Measurements from ENCODE around the gene FIZ1. TPM values are rescaled to one million over a fixed set of nuclear protein-coding genes. Genes with fewer than 3 reads are reported as not detected.

Gene FIZ1
- polyA plus RNA-seq, 2 donors = 7.2 to 10.9 TPM

- H3K9me3 ChIP-seq (ENCODE audit: control insufficient read depth in 2 of 2, insufficient read depth in 1 of 2, low read depth in 1 of 2, low read length in 1 of 2) = no peaks in the 10 kb centered on the region
- no peak overlapping the region for H3K4me3 ChIP-seq (ENCODE audit: low read depth in 1 of 2, low read length in 2 of 2)
- H3K27ac ChIP-seq (ENCODE audit: low read depth in 2 of 2, low read length in 1 of 2) = peak overlapping the region in 1 of 2 donors; percentile 2
- peaks cover 0 to 4% of the 10 kb centered on the region in 2 donors for H3K27me3 ChIP-seq (ENCODE audit: control insufficient read depth in 1 of 2, insufficient read depth in 2 of 2, low read length in 2 of 2)
- H3K4me1 ChIP-seq (ENCODE audit: control insufficient read depth in 2 of 2, insufficient read depth in 2 of 2, low read length in 1 of 2) = peaks cover 5 to 8% of the 10 kb centered on the region in 2 donors
- H3K36me3 ChIP-seq (ENCODE audit: control insufficient read depth in 2 of 2, insufficient read depth in 2 of 2, low read length in 1 of 2) = no peaks in the 10 kb centered on the region
- WGBS, 2 donors = 23 to 24% methylated on average over 34 to 36 of the region's 36 CpGs
These were observed 49.6 kb downstream of the FIZ1 start for GRCh38 chr19:55549500-55550320.

- Histone ChIP-seq H3K4me3 (ENCODE audit: low read depth in 1 of 2, low read length in 2 of 2) (no peak overlapping the region), H3K4me1 (ENCODE audit: control insufficient read depth in 2 of 2, insufficient read depth in 2 of 2, low read length in 1 of 2) (peaks cover 5 to 8% of the 10 kb centered on the region in 2 donors), H3K27me3 (ENCODE audit: control insufficient read depth in 1 of 2, insufficient read depth in 2 of 2, low read length in 2 of 2) (peaks cover 0 to 4% of the 10 kb centered on the region in 2 donors), H3K36me3 (ENCODE audit: control insufficient read depth in 2 of 2, insufficient read depth in 2 of 2, low read length in 1 of 2) (no peaks in the 10 kb centered on the region), H3K27ac (ENCODE audit: low read depth in 2 of 2, low read length in 1 of 2) (peak overlapping the region; percentile 63 to 65), H3K9me3 (ENCODE audit: control insufficient read depth in 2 of 2, insufficient read depth in 1 of 2, low read depth in 1 of 2, low read length in 1 of 2) (no peaks in the 10 kb centered on the region)
- WGBS, 2 donors = 26 to 32% methylated on average over 17 of the region's 17 CpGs
These were observed 52.3 kb downstream of the FIZ1 start for GRCh38 chr19:55546822-55547614.

- Histone ChIP-seq H3K4me3 (ENCODE audit: low read depth in 1 of 2, low read length in 2 of 2) (no peak overlapping the region), H3K27me3 (ENCODE audit: control insufficient read depth in 1 of 2, insufficient read depth in 2 of 2, low read length in 2 of 2) (peaks cover 0 to 4% of the 10 kb centered on the region in 2 donors), H3K4me1 (ENCODE audit: control insufficient read depth in 2 of 2, insufficient read depth in 2 of 2, low read length in 1 of 2) (peaks cover 5 to 8% of the 10 kb centered on the region in 2 donors), H3K9me3 (ENCODE audit: control insufficient read depth in 2 of 2, insufficient read depth in 1 of 2, low read depth in 1 of 2, low read length in 1 of 2) (no peaks in the 10 kb centered on the region), H3K36me3 (ENCODE audit: control insufficient read depth in 2 of 2, insufficient read depth in 2 of 2, low read length in 1 of 2) (no peaks in the 10 kb centered on the region), H3K27ac (ENCODE audit: low read depth in 2 of 2, low read length in 1 of 2) (no peak overlapping the region)
- WGBS, 2 donors = 52 to 64% methylated on average over 11 of the region's 11 CpGs
These were observed 53.3 kb downstream of the FIZ1 start for GRCh38 chr19:55546011-55546410.

- H3K9me3 ChIP-seq (ENCODE audit: control insufficient read depth in 2 of 2, insufficient read depth in 1 of 2, low read depth in 1 of 2, low read length in 1 of 2) = no peaks in the 10 kb centered on the region
- H3K36me3 ChIP-seq (ENCODE audit: control insufficient read depth in 2 of 2, insufficient read depth in 2 of 2, low read length in 1 of 2) = no peaks in the 10 kb centered on the region
- H3K4me1 ChIP-seq (ENCODE audit: control insufficient read depth in 2 of 2, insufficient read depth in 2 of 2, low read length in 1 of 2) = peaks cover 5 to 8% of the 10 kb centered on the region in 2 donors
- no peak within 1 kb of the TSS for H3K4me3 ChIP-seq (ENCODE audit: low read depth in 1 of 2, low read length in 2 of 2)
- 81 to 85% methylated on average over 10 of the region's 10 CpGs for WGBS, 2 donors
- H3K27ac ChIP-seq (ENCODE audit: low read depth in 2 of 2, low read length in 1 of 2) = no peak within 1 kb of the TSS
- H3K27me3 ChIP-seq (ENCODE audit: control insufficient read depth in 1 of 2, insufficient read depth in 2 of 2, low read length in 2 of 2) = peaks cover 0 to 4% of the 10 kb centered on the region in 2 donors
These were observed 53.9 kb downstream of the FIZ1 start, which contains the start of gene SBK3 for GRCh38 chr19:55545443-55545842. Gene SBK3 (minus strand): TSS chr19:55545543. CDS start chr19:55545543, 0 bp downstream.

GRCh38 chr19:55544776-55545439, 54.4 kb downstream of the FIZ1 start:
- Histone ChIP-seq H3K27ac (ENCODE audit: low read depth in 2 of 2, low read length in 1 of 2) (no peak overlapping the region), H3K36me3 (ENCODE audit: control insufficient read depth in 2 of 2, insufficient read depth in 2 of 2, low read length in 1 of 2) (no peaks in the 10 kb centered on the region), H3K9me3 (ENCODE audit: control insufficient read depth in 2 of 2, insufficient read depth in 1 of 2, low read depth in 1 of 2, low read length in 1 of 2) (no peaks in the 10 kb centered on the region), H3K4me1 (ENCODE audit: control insufficient read depth in 2 of 2, insufficient read depth in 2 of 2, low read length in 1 of 2) (peaks cover 5 to 6% of the 10 kb centered on the region in 2 donors), H3K4me3 (ENCODE audit: low read depth in 1 of 2, low read length in 2 of 2) (no peak overlapping the region), H3K27me3 (ENCODE audit: control insufficient read depth in 1 of 2, insufficient read depth in 2 of 2, low read length in 2 of 2) (peaks cover 0 to 1% of the 10 kb centered on the region in 2 donors)
- 63 to 71% methylated on average over 22 to 23 of the region's 23 CpGs for WGBS, 2 donors

- H3K4me3 ChIP-seq (ENCODE audit: low read depth in 1 of 2, low read length in 2 of 2) = no peak overlapping the region
- H3K27me3 ChIP-seq (ENCODE audit: control insufficient read depth in 1 of 2, insufficient read depth in 2 of 2, low read length in 2 of 2) = no peaks in the 10 kb centered on the region
- 82% methylated on average over 15 of the region's 15 CpGs for WGBS, 2 donors
- H3K9me3 ChIP-seq (ENCODE audit: control insufficient read depth in 2 of 2, insufficient read depth in 1 of 2, low read depth in 1 of 2, low read length in 1 of 2) = no peaks in the 10 kb centered on the region
- H3K4me1 ChIP-seq (ENCODE audit: control insufficient read depth in 2 of 2, insufficient read depth in 2 of 2, low read length in 1 of 2) = peaks cover 5% of the 10 kb centered on the region in 2 donors
- H3K36me3 ChIP-seq (ENCODE audit: control insufficient read depth in 2 of 2, insufficient read depth in 2 of 2, low read length in 1 of 2) = no peaks in the 10 kb centered on the region
- H3K27ac ChIP-seq (ENCODE audit: low read depth in 2 of 2, low read length in 1 of 2) = no peak overlapping the region
These were observed 55.3 kb downstream of the FIZ1 start for GRCh38 chr19:55544014-55544413.

- Histone ChIP-seq H3K27me3 (ENCODE audit: control insufficient read depth in 1 of 2, insufficient read depth in 2 of 2, low read length in 2 of 2) (no peaks in the 10 kb centered on the region), H3K27ac (ENCODE audit: low read depth in 2 of 2, low read length in 1 of 2) (no peak overlapping the region), H3K36me3 (ENCODE audit: control insufficient read depth in 2 of 2, insufficient read depth in 2 of 2, low read length in 1 of 2) (no peaks in the 10 kb centered on the region), H3K4me3 (ENCODE audit: low read depth in 1 of 2, low read length in 2 of 2) (no peak overlapping the region), H3K9me3 (ENCODE audit: control insufficient read depth in 2 of 2, insufficient read depth in 1 of 2, low read depth in 1 of 2, low read length in 1 of 2) (no peaks in the 10 kb centered on the region), H3K4me1 (ENCODE audit: control insufficient read depth in 2 of 2, insufficient read depth in 2 of 2, low read length in 1 of 2) (peaks cover 5% of the 10 kb centered on the region in 2 donors)
- WGBS, 2 donors = 66 to 72% methylated on average over 5 of the region's 5 CpGs
These were observed 55.8 kb downstream of the FIZ1 start for GRCh38 chr19:55543567-55543966.

GRCh38 chr19:55542292-55542855, 56.9 kb downstream of the FIZ1 start:
- Histone ChIP-seq H3K9me3 (ENCODE audit: control insufficient read depth in 2 of 2, insufficient read depth in 1 of 2, low read depth in 1 of 2, low read length in 1 of 2) (no peaks in the 10 kb centered on the region), H3K4me1 (ENCODE audit: control insufficient read depth in 2 of 2, insufficient read depth in 2 of 2, low read length in 1 of 2) (peaks cover 5% of the 10 kb centered on the region in 2 donors), H3K27me3 (ENCODE audit: control insufficient read depth in 1 of 2, insufficient read depth in 2 of 2, low read length in 2 of 2) (no peaks in the 10 kb centered on the region), H3K27ac (ENCODE audit: low read depth in 2 of 2, low read length in 1 of 2) (no peak overlapping the region), H3K36me3 (ENCODE audit: control insufficient read depth in 2 of 2, insufficient read depth in 2 of 2, low read length in 1 of 2) (no peaks in the 10 kb centered on the region), H3K4me3 (ENCODE audit: low read depth in 1 of 2, low read length in 2 of 2) (no peak overlapping the region)
- WGBS, 2 donors = 86 to 88% methylated on average over 7 of the region's 7 CpGs
